IPS-18a (cell line): ENCODE data around the gene ABHD8.
"Not testable (repeated sequence)": the region's sequence is repeated elsewhere in the genome, so short reads cannot be mapped to it uniquely, and the experiment has no call there.

Source experiments
- H3K27ac ChIP-seq: one replicate; pipeline ENCODE4 v1.5.1; 2013; ENCODE audit warnings: low read length
- H3K27me3 ChIP-seq: one replicate; pipeline ENCODE4 v1.6.1; 2013; ENCODE audit warnings: mild to moderate bottlenecking, low read length; ENCODE audit not compliant: control insufficient read depth, insufficient read depth
- H3K36me3 ChIP-seq: one replicate; pipeline ENCODE4 v1.6.1; 2013; ENCODE audit warnings: low read depth, low read length; ENCODE audit not compliant: control insufficient read depth
- H3K4me1 ChIP-seq: one replicate; pipeline ENCODE4 v1.6.1; 2013; ENCODE audit warnings: low read depth, low read length; ENCODE audit not compliant: control insufficient read depth
- H3K4me3 ChIP-seq: one replicate; pipeline ENCODE4 v1.5.1; 2013; ENCODE audit warnings: low read length
- H3K9ac ChIP-seq: one replicate; pipeline ENCODE4 v1.6.1; 2013; ENCODE audit warnings: mild to moderate bottlenecking, low read length, moderate library complexity
- H3K9me3 ChIP-seq: one replicate; pipeline ENCODE4 v1.6.1; 2013; ENCODE audit warnings: low read depth, low read length; ENCODE audit not compliant: control insufficient read depth

The ABHD8 gene

GRCh38 chr19:17300992-17301619 is 2.1 kb downstream of the ABHD8 start:
- no peaks in the 10 kb centered on the region for H3K36me3 ChIP-seq
- H3K4me3 ChIP-seq, result no peak overlapping the region
- H3K9me3 ChIP-seq, result no peaks in the 10 kb centered on the region
- H3K27ac ChIP-seq, result no peak overlapping the region
- no peaks in the 10 kb centered on the region for H3K27me3 ChIP-seq
- no peak overlapping the region for H3K9ac ChIP-seq
- H3K4me1 ChIP-seq, result peaks cover 15% of the 10 kb centered on the region

GRCh38 chr19:17296976-17297375 is 6.2 kb downstream of the ABHD8 start:
- Histone ChIP-seq H3K36me3 (no peaks in the 10 kb centered on the region), H3K9ac (no peak overlapping the region), H3K27ac (no peak overlapping the region), H3K27me3 (no peaks in the 10 kb centered on the region), H3K4me1 (peaks cover 4% of the 10 kb centered on the region), H3K9me3 (no peaks in the 10 kb centered on the region), H3K4me3 (no peak overlapping the region)

GRCh38 chr19:17296273-17296672 is 7.0 kb downstream of the ABHD8 start:
- Histone ChIP-seq H3K9ac (no peak overlapping the region), H3K27ac (no peak overlapping the region), H3K9me3 (no peaks in the 10 kb centered on the region), H3K27me3 (no peaks in the 10 kb centered on the region), H3K36me3 (no peaks in the 10 kb centered on the region), H3K4me3 (no peak overlapping the region), H3K4me1 (peaks cover 3% of the 10 kb centered on the region)

- H3K9me3 ChIP-seq, H3K4me3 ChIP-seq, H3K27ac ChIP-seq, H3K27me3 ChIP-seq, H3K36me3 ChIP-seq, H3K4me1 ChIP-seq, H3K9ac ChIP-seq: not testable (repeated sequence)
These were observed 7.7 kb downstream of the ABHD8 start for GRCh38 chr19:17295551-17295950.

GRCh38 chr19:17294051-17294891 is 9.0 kb downstream of the ABHD8 start:
- H3K4me3 ChIP-seq, result no peak overlapping the region
- H3K27ac ChIP-seq, result no peak overlapping the region
- peaks cover 3% of the 10 kb centered on the region for H3K4me1 ChIP-seq
- no peaks in the 10 kb centered on the region for H3K36me3 ChIP-seq
- H3K9me3 ChIP-seq, result no peaks in the 10 kb centered on the region
- no peak overlapping the region for H3K9ac ChIP-seq
- no peaks in the 10 kb centered on the region for H3K27me3 ChIP-seq

- no peaks in the 10 kb centered on the region for H3K9me3 ChIP-seq
- no peaks in the 10 kb centered on the region for H3K36me3 ChIP-seq
- H3K4me1 ChIP-seq, result peaks cover 3% of the 10 kb centered on the region
- no peak overlapping the region for H3K27ac ChIP-seq
- no peaks in the 10 kb centered on the region for H3K27me3 ChIP-seq
- no peak overlapping the region for H3K4me3 ChIP-seq
- H3K9ac ChIP-seq, result no peak overlapping the region
These were observed 9.6 kb downstream of the ABHD8 start for GRCh38 chr19:17293605-17294004.

GRCh38 chr19:17292301-17293074 is 10.7 kb downstream of the ABHD8 start:
- peaks cover 3% of the 10 kb centered on the region for H3K4me1 ChIP-seq
- no peaks in the 10 kb centered on the region for H3K36me3 ChIP-seq
- peak overlapping the region; percentile 50 for H3K27ac ChIP-seq
- peak overlapping the region; percentile 66 for H3K9ac ChIP-seq
- H3K4me3 ChIP-seq, result peak overlapping the region; percentile 60
- no peaks in the 10 kb centered on the region for H3K9me3 ChIP-seq
- H3K27me3 ChIP-seq, result no peaks in the 10 kb centered on the region

- peaks cover 3% of the 10 kb centered on the region for H3K4me1 ChIP-seq
- no peak overlapping the region for H3K27ac ChIP-seq
- no peaks in the 10 kb centered on the region for H3K36me3 ChIP-seq
- no peaks in the 10 kb centered on the region for H3K27me3 ChIP-seq
- no peak overlapping the region for H3K4me3 ChIP-seq
- no peaks in the 10 kb centered on the region for H3K9me3 ChIP-seq
- no peak overlapping the region for H3K9ac ChIP-seq
These were observed 13.7 kb downstream of the ABHD8 start for GRCh38 chr19:17289489-17289888.

GRCh38 chr19:17286752-17287151 is 16.5 kb downstream of the ABHD8 start:
- Histone ChIP-seq H3K9me3 (no peaks in the 10 kb centered on the region), H3K4me3 (no peak overlapping the region), H3K4me1 (no peaks in the 10 kb centered on the region), H3K36me3 (no peaks in the 10 kb centered on the region), H3K9ac (no peak overlapping the region), H3K27me3 (peaks cover 8% of the 10 kb centered on the region), H3K27ac (no peak overlapping the region)

- H3K9me3 ChIP-seq, result no peaks in the 10 kb centered on the region
These were observed 17.0 kb downstream of the ABHD8 start for GRCh38 chr19:17286263-17286662.

GRCh38 chr19:17285415-17286135 is 17.6 kb downstream of the ABHD8 start:
- Histone ChIP-seq H3K27ac (no peak overlapping the region), H3K36me3 (no peaks in the 10 kb centered on the region), H3K9me3 (no peaks in the 10 kb centered on the region), H3K4me1 (no peaks in the 10 kb centered on the region), H3K9ac (no peak overlapping the region), H3K27me3 (peaks cover 19% of the 10 kb centered on the region), H3K4me3 (no peak overlapping the region)

More at GRCh38 chr19:17286263-17286662, 17.0 kb downstream of the ABHD8 start:
- H3K9ac ChIP-seq, result no peak overlapping the region
- no peaks in the 10 kb centered on the region for H3K4me1 ChIP-seq
- no peak overlapping the region for H3K4me3 ChIP-seq
- peaks cover 13% of the 10 kb centered on the region for H3K27me3 ChIP-seq
- H3K27ac ChIP-seq, result no peak overlapping the region
- H3K36me3 ChIP-seq, result no peaks in the 10 kb centered on the region
